Placental pericyte (primary cell): Measurements from ENCODE around the gene ZNF76. TPM values are rescaled to one million over a fixed set of nuclear protein-coding genes. Genes with fewer than 3 reads are reported as not detected.

Source experiments
- total RNA-seq: library from RNA; depleted of rRNA; stranded (reverse); fragments of >200 nt; gene quantifications from 2 replicates; pipeline ENCODE4 v1.2.3, GENCODE V29; 2012

ZNF76 gene
- 20.9 and 27.6 TPM in 2 replicates for total RNA-seq

GRCh38 chr6:35259194-35259947, at the start of gene ZNF76:
TSS of gene ZNF76 (plus strand) at chr6:35259735. CDS start at chr6:35281152, 21,417 bp downstream.

DNA sequence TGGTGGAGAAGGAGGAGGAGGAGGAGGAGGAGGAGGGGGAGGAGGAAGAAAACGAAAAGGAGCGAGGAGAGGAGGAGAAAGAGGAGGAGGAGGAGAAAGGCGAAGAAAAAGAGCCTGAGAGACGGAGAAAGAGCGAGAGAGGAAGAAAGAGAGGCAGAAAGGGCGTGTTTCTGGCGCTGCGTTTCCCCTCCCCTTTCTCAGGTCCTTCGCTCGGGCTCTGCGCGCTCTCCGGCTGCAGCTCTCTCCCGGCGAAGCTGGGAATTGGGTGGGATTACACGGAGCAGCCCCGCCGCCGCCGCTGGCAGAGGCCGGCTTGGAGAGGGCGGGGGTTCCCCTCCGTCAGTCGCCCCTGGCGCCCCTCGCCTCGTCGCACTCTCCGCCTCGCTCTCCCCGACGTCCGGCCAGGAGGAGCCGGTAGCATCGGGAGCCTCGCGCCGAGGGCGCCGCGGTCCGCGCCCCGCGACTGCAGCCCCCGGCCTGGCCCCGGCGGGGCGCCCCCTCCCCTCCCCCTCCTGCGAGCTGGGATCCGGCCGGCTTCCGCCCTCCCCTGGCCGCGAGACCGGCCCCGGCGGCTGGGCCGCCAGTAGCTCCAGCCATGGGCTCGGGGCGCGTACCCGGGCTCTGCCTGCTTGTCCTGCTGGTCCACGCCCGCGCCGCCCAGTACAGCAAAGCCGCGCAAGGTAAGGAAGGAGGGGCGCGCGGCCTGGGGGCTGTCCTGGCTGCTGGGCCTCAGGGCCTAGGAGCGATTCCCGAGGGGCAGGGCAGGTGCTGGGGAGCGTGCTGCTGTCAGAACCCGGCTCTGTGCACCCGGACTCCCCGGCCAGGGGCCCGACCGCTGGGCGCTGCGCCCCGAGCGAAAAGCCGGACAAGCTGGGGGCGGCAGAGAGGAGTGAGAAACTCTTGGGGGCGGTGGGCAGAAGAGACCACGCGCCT, 45.4 kb upstream of the ZNF76 start, which contains the start of gene SCUBE3:
TSS of gene SCUBE3 (plus strand) at position 133 of the 933 bp plus-strand sequence. CDS start at position 596, 463 bp downstream.

GRCh38 chr6:35297601-35298481, 38.3 kb downstream of the ZNF76 start, which contains the start of gene DEF6:
TSS of gene DEF6 (plus strand) at chr6:35297818. CDS start at chr6:35297857, 39 bp downstream.

DNA sequence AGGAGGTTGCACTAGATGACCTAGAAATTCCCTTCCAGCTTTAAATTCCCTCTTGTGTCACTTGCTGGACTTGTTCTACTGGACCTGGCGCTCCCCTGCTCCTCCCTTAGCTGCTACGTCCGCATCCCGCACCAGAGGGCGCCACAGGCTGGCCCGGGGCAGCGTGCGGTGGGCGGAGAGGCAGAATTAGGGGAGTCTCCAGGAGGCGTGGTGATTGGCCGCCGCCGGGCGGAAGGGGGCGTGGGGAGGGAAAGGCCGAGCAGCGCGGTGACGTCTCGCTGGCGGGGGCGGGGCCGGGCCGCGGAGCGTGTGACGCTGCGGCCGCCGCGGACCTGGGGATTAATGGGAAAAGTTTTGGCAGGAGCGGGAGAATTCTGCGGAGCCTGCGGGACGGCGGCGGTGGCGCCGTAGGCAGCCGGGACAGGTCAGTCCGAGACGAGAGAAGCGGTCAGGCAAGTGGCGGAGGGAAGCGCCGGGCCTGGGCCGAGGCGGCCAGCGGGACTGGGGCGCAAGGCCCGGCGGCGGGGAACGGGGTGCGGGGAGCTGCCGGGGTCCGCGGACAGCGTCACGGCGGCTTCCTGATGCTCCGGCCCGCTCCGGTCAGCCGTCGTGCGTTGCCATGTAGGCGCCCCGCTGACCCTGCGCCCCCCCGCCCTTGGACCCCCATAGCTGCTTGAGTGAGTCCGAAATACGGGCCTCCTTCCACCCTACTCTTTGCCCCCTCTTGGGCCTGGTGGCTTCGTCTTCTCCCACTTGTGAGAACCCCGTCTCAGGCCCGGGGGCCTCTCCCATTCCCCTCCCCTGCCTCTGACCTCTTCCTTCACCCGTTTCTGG, 82.9 kb downstream of the ZNF76 start, which contains the start of gene PPARD:
TSS of gene PPARD (plus strand) at position 301 of the 834 bp plus-strand sequence. CDS start 68,530 bp downstream, outside the sequence.

Other genes starting within 250 kb of the ZNF76 start
- 0.66 and 0.72 TPM in 2 replicates for gene TCP11, start 118.4 kb upstream of the ZNF76 start, total RNA-seq
- 0.22 and 9.9 TPM in 2 replicates for gene SCUBE3, start 45.8 kb upstream of the ZNF76 start, total RNA-seq
- 0.22 and 0.57 TPM in 2 replicates for gene DEF6, start 38.1 kb downstream of the ZNF76 start, total RNA-seq
- gene PPARD, start 82.8 kb downstream of the ZNF76 start, total RNA-seq = 8.3 and 11.6 TPM in 2 replicates
- 7.7 and 12.3 TPM in 2 replicates for gene FANCE, start 192.6 kb downstream of the ZNF76 start, total RNA-seq
- 845 and 1,403 TPM in 2 replicates for gene RPL10A, start 208.7 kb downstream of the ZNF76 start, total RNA-seq
- 18.2 and 26.9 TPM in 2 replicates for gene TEAD3, start 237.3 kb downstream of the ZNF76 start, total RNA-seq